Measurements from ENCODE around the gene PRDX3.

Gene PRDX3

GRCh38 chr10:119129721-119130120 is 48.9 kb downstream of the PRDX3 start:
- no peak for DNase-seq (ENCODE audit: low read depth)

- no peak for DNase-seq (ENCODE audit: low read depth)
Observed at GRCh38 chr10:119125942-119126341, 52.7 kb downstream of the PRDX3 start.

DNA sequence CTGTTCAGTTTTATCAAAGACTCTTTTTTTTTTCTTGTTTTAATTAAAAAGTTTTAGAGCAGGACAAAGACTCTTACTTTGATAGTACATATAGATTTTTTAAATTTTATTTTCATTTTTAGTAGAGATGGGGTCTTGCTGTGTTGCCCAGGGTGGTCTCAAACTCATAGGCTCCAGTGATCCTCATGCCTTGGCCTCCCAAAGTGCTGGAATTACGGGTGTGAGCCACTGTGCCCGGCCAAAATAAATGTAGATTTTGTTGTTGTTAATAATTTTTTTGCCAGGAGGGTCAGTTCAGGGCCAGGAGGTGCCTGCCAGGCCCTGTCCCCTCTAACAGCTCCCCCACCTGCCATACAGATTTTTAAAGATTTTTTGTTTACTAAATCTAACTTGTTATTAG is 57.7 kb downstream of the PRDX3 start:
- no peak for DNase-seq (ENCODE audit: low read depth)

DNA sequence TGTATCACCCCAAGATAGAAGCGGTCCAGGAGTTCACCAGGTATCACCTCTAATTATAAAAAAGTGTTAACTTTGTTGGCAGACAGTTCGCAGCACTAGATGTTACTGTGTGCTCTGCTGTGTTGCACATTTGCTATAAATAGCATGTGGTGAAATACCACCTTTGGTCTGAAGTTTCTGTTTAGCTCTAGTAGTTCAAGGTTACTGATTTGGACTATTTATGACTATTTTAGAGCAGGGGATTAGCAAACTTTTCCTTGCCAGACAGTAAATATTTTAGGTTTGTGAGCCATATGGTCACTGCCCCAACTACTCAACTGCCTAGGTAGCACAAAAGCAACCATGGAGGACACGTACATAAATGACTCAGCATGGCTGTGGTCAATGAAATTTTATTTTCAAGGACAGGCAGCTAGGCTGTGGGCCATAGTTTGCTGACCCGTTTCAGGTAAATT is 58.2 kb downstream of the PRDX3 start:
- no peak for DNase-seq (ENCODE audit: low read depth)

DNA sequence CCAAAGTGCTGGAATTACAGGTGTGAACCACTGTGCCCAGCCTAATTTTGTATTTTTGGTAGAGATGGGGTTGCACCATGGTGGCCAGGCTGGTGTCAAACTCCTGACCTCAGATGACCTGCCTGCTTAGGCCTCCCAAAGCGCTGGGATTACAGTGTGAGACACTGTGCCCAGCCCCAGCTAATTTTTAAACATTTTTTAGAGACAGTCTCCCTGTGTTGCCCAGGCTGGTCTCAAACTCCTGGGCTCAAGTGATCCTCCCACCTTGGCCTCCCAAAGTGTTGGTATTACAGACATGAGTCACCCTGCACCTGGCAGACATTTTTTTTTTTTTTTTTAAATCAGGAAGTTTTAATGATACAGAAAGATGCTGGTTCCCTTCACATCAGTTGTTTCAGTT is 59.2 kb downstream of the PRDX3 start:
- no peak for DNase-seq (ENCODE audit: low read depth)

DNA sequence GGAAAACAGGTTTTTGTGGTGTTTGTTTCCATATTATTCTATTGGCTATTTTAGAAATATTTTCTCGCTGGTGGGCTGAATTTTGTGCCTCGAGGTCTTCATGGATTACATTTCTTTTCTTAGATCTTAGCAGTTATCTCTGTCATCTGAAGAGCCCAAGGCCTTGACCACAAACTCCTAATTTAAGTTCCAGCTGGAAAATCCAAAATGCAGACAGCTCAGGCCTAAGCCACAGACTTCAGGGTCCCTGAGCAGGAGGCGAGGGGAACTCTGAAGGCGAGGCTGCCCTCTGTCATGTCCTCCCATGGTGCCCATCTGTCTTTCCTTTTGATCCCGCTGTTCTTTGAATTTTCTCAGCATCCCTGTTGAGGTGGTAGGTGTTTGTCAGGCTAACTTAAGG is 60.4 kb downstream of the PRDX3 start:
- no peak for DNase-seq (ENCODE audit: low read depth)
